Panc1 (cell line): ENCODE results near the gene OR7C1.
"Not testable (repeated sequence)": the region's sequence is repeated elsewhere in the genome, so short reads cannot be mapped to it uniquely, and the experiment has no call there.

ENCODE experiments used
- CTCF ChIP-seq: fragments of 450-650 bp; IDR thresholded peaks from 2 replicates; pipeline ENCODE4 v1.5.1; 2017; ENCODE audit warnings: mild to moderate bottlenecking
- POLR2AphosphoS5 ChIP-seq: IDR thresholded peaks from 2 replicates; pipeline ENCODE4 v1.6.1; 2012; ENCODE audit warnings: mild to moderate bottlenecking, low read depth, low read length, moderate library complexity
- REST ChIP-seq, 2 experiments: IDR thresholded peaks; 2 replicates each; pipeline ENCODE4 v1.6.1; 2011 to 2012; ENCODE audit warnings: low read depth in 2 of 2, control low read depth in 1 of 2, low read length in 1 of 2, mild to moderate bottlenecking in 1 of 2, moderate library complexity in 1 of 2; ENCODE audit not compliant: insufficient read depth in 1 of 2
- SIN3A ChIP-seq: IDR thresholded peaks from 2 replicates; pipeline ENCODE4 v1.6.1; 2012; ENCODE audit warnings: low read depth, mild to moderate bottlenecking, low read length, moderate library complexity, borderline replicate concordance; ENCODE audit not compliant: insufficient read depth

- TF ChIP-seq CTCF; POLR2AphosphoS5; SIN3A; REST (IDR thresholded peaks at IDR 0.05; ENCODE audit: insufficient read depth in 1 of 2, low read depth in 2 of 2, low read length in 1 of 2): not testable (repeated sequence)
Observed at GRCh38 chr19:14765403-14765802, 69.6 kb downstream of the OR7C1 start.
